ENCODE data around the gene FNDC3A.

- TF ChIP-seq CTCF (IDR thresholded peaks at IDR 0.05) (no peak), POLR2AphosphoS5 (IDR thresholded peaks at IDR 0.05) (no peak), POLR2A (IDR thresholded peaks at IDR 0.05) (no peak)
Measured at GRCh38 chr13:49235856-49236431, 260.2 kb downstream of the FNDC3A start.

Measured in prostate gland (tissue), 2 donors.